GM12874 (cell line): ENCODE data around the gene IDH1.

Source experiments
- CTCF ChIP-seq: IDR thresholded peaks from 2 replicates; pipeline ENCODE4 v1.5.1; 2011; ENCODE audit warnings: low read depth, mild to moderate bottlenecking, control low read depth, low read length, moderate library complexity; ENCODE audit not compliant: insufficient read depth

IDH1 gene

GRCh38 chr2:208195531-208195930 is 59.3 kb downstream of the IDH1 start:
- no peak for TF ChIP-seq CTCF

GRCh38 chr2:208192611-208193236 is 62.1 kb downstream of the IDH1 start:
- TF ChIP-seq CTCF: no peak

- no peak for TF ChIP-seq CTCF
Observed at GRCh38 chr2:208189810-208190503, 64.9 kb downstream of the IDH1 start, which contains the start of gene C2orf80. TSS of gene C2orf80 (minus strand) at chr2:208190030. CDS start at chr2:208186986, 3,044 bp downstream.

GRCh38 chr2:208189069-208189809 is 65.6 kb downstream of the IDH1 start:
- TF ChIP-seq CTCF: no peak

- TF ChIP-seq CTCF: no peak
Observed at GRCh38 chr2:208186893-208187292, 68.0 kb downstream of the IDH1 start.

GRCh38 chr2:208186465-208186864 is 68.4 kb downstream of the IDH1 start:
- TF ChIP-seq CTCF: no peak
